Activated CD4-positive, alpha-beta T cell treated with anti-CD3 and anti-CD28 coated beads for 1 hour (primary cell): Measurements from ENCODE around the gene SUOX.
"Not testable (repeated sequence)": the region's sequence is repeated elsewhere in the genome, so short reads cannot be mapped to it uniquely, and the experiment has no call there.

Experiments used
- DNase-seq: peaks from one replicate; pipeline ENCODE4 v3.0.0-alpha.2; 2020

Gene SUOX

GRCh38 chr12:55984861-55985260 is 12.2 kb upstream of the SUOX start:
- no peak for DNase-seq

- DNase-seq, result no peak
Measured at GRCh38 chr12:55985341-55985740, 11.7 kb upstream of the SUOX start.

GRCh38 chr12:55985976-55986375 is 11.1 kb upstream of the SUOX start:
- not testable (repeated sequence) for DNase-seq

- DNase-seq, result no peak
Measured at GRCh38 chr12:55991110-55991509, 6.0 kb upstream of the SUOX start.

GRCh38 chr12:55993230-55993853 is 3.7 kb upstream of the SUOX start:
- no peak for DNase-seq

- DNase-seq, result no peak
Measured at GRCh38 chr12:55995366-55995765, 1.7 kb upstream of the SUOX start.

- peak; percentile 50 for DNase-seq
Measured at GRCh38 chr12:55996201-55996714, 818 bp upstream of the SUOX start.

- no peak for DNase-seq
Measured at GRCh38 chr12:55997535-55997859, 421 bp downstream of the SUOX start.

- not testable (repeated sequence) for DNase-seq
Measured at GRCh38 chr12:55999522-55999921, 2.4 kb downstream of the SUOX start.

GRCh38 chr12:55999999-56000540 is 3.0 kb downstream of the SUOX start:
- DNase-seq, result not testable (repeated sequence)

- DNase-seq, result no peak
Measured at GRCh38 chr12:56001487-56002100, 4.5 kb downstream of the SUOX start.

- not testable (repeated sequence) for DNase-seq
Measured at GRCh38 chr12:56003376-56003775, 6.3 kb downstream of the SUOX start.

GRCh38 chr12:56004211-56004610 is 7.1 kb downstream of the SUOX start:
- no peak for DNase-seq

- DNase-seq, result peak; percentile 50
Measured at GRCh38 chr12:56007564-56008559, 10.8 kb downstream of the SUOX start.

GRCh38 chr12:56010111-56010570 is 13.1 kb downstream of the SUOX start:
- no peak for DNase-seq

- DNase-seq, result no peak
Measured at GRCh38 chr12:56011509-56012090, 14.5 kb downstream of the SUOX start.

GRCh38 chr12:56013482-56013881 is 16.4 kb downstream of the SUOX start:
- no peak for DNase-seq

- DNase-seq, result no peak
Measured at GRCh38 chr12:56014205-56014604, 17.1 kb downstream of the SUOX start.

GRCh38 chr12:56017181-56017580 is 20.1 kb downstream of the SUOX start:
- no peak for DNase-seq

- DNase-seq, result no peak
Measured at GRCh38 chr12:56018356-56018755, 21.3 kb downstream of the SUOX start.

GRCh38 chr12:56020423-56021184 is 23.5 kb downstream of the SUOX start, which contains the start of gene IKZF4:
Gene IKZF4, plus strand, starts transcription at chr12:56021043. Its CDS starts 451 bp downstream, at chr12:56021494.
- no peak for DNase-seq
